NCI-H524 (cell line): ENCODE data around the gene ZDHHC24.

Source experiments
- DNase-seq, 2 experiments: peaks; one replicate each; lab custom pipeline; 2025; lab: John Stamatoyannopoulos, UW

Gene ZDHHC24

DNA sequence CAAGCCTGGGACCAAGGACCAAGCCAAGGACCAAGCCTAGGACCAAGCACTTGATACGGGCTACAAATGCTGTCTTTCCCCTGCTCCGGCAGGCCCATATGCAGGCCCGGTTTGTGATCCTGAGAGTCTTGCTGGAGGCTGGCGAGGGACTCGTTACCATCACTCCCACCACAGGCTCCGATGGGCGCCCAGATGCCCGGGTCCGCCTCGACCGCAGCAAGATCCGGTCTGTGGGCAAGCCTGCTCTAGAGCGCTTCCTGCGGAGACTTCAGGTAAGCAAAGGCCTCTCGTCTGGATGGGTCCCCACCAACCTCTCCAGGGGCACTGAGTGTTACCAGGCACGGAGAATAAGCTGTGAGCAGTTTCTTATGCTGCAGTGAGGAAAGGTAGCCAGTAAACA lies 48.6 kb downstream of the ZDHHC24 start:
- no peak for DNase-seq

DNA sequence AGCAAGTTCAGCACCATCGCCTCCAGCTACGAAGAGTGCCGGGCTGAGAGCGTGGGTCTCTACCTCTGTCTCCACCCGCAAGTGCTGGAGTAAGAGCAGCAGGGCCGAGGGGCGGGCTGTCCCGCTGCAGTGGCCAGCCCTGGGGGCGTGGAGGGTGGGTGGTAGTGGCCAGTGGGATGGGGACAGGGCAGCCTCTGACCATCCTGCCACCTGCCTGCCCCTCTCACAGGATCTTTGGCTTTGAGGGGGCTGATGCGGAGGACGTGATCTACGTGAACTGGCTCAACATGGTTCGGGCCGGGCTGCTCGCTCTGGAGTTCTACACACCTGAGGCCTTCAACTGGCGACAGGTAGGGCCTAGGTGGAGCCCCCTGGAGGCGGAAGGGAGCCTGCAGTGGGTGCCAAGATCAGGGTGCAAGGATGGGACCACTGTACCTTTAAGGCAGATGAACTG lies 50.4 kb downstream of the ZDHHC24 start:
- no peak for DNase-seq

DNA sequence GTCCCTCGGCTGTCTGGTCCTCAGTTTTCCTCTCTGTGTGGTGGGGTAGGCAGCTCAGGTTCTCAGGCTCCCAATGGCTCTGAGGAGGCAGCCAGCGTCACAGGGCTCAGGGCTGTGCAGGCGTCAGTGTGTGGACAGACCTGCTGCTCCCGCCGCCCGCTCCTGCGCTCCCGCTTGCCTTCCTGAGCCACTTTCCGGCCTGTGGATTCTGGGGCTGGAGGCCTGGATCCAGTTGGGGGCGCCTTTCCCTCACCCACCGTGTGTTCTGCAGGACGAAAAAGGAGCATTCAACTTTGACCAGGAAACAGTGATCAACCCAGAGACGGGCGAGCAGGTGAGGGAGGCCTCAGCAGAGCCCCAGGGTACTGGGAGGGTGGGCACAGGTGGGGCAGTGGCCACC lies 50.9 kb downstream of the ZDHHC24 start:
- DNase-seq: peak in 1 of 2 experiments; percentile 5

DNA sequence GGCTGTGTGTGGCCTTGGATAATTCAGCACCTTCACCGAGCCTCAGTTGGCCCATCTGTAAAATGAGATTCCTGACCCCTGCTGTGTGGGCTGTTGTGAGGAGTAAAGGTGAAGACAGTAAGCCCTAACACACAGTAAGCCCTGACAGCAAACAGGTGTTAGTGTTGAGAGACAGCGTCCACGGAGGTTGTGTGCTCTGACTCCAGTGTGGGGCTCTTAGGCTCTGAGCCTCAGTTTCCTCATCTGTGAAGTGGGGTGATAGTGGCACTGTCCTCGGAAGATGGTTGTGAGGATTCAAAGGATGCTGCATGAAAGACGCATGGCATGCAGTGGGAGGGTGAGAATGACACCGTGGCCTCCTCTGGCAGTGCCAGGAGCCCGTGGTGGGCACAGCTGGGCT lies 51.4 kb downstream of the ZDHHC24 start:
- no peak for DNase-seq

DNA sequence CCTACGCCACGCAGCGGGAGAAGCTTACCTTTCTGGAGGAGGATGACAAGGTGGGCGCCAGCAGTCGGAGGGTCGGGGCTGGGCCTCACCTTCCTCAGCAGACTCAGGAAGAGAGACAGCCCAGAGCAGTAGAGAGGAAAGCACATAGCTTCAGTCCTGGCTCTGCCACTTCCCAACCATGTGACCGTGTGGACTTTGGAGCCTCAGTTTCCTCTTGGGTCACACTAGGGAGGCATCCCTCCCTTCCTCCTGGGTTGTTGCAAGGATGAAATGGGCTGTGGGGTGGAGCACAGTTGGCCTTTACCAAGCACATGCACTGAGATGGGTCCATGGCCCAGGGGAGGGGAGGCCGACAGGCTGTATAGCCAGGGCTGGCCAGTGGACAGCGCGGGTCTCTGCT lies 52.7 kb downstream of the ZDHHC24 start:
- no peak for DNase-seq

DNA sequence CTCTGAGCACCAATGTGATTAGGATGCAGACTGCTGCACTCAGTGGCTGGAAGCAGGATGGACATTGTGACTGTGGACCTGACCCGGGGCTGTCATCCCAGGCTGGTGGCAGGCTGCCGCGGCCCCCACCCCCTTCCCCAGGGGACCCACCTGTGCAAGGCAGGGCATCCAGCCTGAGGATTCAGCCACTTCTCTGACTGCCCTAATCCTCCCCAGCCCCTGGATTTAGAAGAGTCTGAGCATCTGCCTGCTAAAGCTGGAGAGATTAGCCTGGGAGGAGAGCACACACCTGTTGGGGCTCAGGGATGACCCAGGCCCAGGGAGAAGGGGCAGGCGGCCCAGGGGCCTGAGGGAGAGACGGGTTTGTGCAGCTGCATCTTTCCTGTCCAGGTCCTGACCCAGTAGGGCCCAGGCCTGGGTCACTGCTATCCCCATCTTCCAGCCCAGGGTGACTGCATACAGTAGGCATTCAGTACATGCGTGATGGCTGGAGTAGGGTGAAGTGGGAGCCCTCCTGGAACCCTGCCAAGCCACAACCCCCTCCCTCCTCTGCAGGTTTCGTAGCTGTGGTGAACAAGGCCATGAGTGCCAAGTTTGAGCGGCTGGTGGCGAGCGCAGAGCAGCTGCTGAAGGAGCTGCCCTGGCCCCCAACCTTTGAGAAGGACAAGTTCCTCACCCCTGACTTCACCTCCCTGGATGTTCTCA lies 53.5 kb downstream of the ZDHHC24 start:
- peak; percentile 69 to 93 for DNase-seq

DNA sequence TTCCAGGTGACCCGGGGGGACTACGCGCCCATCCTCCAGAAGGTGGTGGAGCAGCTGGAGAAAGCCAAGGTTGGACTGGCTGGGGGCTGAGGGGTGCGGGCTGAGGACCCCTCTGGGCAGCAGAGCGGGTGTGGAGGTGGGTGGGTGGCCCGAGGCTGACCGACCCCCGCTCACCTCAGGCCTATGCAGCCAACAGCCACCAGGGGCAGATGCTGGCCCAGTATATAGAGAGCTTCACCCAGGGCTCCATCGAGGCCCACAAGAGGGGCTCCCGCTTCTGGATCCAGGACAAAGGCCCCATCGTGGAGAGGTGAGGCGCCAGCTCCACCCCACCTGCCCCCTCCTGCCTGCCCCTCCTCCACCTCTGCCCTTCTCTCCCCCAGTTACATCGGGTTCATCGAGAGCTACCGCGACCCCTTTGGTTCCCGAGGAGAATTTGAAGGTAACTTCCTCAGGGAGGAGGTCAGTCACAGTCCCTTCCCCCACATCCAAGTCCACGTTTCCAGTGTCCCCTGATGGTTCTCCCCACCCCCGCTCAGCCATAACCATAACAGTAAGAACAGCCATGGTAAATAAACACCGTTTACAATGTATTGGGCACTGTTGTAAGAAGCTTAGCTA lies 54.4 kb downstream of the ZDHHC24 start:
- no peak for DNase-seq

DNA sequence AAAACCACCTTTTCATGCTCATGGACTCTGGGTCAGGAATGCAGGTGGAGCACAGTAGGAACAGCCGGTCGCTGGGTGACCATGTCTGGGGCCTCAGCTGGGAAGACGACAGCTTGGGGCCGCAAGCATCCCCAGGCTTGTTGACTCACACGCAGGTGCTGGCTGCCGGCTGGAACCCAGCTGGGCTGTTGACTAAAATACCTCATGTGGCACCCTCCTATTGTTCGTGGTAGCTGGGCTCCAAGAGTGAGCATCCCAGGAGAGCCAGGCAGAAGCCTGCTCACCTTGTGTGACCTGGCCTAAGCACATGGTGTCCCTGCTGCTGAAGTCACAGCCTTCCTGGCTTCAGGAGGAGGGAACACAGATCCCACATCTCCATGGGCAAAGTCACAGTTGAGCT lies 56.2 kb downstream of the ZDHHC24 start:
- DNase-seq: peak in 1 of 2 experiments; percentile 42

DNA sequence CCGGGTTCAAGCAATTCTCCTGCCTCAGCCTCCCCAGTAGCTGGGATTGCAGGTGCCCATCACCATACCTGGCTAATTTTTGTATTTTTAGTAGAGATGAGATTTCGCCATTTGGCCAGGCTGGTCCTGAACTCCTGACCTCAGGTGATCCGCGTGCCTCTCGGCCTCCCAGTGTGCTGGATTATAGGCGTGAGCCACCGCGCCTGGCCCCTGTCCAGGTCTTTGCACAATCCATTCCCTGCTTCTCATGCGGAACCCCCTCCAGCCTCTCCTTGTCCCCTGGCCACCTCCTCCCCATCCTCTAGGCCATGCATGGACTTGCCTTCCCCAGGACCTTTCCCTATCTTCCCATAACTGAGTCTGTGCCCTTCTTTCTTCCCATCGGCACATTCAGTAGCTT lies 56.9 kb downstream of the ZDHHC24 start:
- no peak for DNase-seq

DNA sequence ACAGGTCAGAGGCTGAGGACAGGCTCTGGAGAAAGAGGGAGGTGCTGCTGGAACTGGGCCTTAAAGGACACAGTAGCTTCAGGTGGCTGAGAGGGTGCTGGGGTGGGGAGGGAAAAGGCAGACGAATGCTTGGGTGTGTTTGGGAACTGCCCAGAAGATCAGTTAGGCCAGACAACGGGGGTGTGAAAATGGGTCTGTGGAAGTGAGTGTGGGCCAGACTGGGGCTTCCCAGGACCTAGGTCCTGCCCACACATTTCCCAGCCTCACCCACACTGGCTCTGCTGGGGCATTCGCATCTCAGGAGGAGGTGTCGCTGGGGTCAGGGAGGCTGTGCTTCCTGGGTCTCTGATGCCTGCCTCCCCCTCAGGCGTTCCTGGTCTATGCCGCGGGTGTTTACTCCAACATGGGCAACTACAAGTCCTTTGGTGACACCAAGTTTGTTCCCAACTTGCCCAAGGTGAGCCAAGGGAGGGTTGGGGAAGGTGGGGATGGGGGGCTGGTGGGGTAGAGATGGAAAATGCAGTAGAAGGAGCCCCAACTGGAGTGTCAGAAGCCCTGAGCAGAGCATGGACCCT lies 61.0 kb downstream of the ZDHHC24 start:
- DNase-seq: no peak

DNA sequence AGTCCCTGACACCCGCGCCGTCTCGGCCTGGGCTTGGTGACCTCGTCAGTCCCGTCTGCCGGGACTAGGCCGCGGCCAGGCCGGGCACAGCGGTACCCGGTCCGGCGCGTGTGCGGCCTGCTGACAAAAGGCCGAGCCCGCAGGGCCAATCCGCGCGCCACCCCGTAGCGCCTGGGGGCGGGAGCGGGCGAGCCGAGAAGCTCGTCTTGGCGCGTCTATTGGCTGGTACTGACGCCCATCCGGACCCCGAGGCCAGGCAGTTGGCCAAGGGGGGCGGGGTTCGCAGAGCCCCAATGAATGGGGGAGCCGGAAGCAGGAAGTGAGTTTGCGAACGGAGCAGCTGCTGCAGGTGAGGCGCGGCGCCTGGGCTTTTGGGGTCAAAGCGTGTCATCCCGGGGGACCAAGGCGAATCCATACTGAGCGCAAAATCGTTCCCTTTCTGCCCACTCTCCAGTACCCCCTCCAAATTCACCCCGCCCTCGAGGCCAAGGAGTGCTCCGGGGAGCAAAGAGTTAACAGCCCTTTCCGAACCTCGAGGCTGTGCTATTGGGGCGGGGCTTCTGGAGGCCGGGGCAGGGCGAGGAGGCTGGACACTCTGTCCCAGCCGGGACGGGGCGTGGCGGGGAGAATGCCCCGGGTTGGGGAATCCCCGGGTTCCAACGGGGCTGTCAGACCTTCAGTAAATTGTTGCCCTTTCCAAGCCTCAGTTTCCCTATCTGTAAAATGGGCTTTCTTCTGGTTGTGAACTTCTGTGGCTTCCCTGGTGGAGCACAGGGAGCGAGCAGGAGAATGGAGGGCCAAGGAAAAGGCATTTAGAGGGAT lies 65.5 kb downstream of the ZDHHC24 start, which contains the start of gene DPP3:
TSS of gene DPP3 (plus strand) at position 318 of the 822 bp plus-strand sequence. CDS start 1,767 bp downstream, outside the sequence.
- DNase-seq: peak; percentile 85 to 94

DNA sequence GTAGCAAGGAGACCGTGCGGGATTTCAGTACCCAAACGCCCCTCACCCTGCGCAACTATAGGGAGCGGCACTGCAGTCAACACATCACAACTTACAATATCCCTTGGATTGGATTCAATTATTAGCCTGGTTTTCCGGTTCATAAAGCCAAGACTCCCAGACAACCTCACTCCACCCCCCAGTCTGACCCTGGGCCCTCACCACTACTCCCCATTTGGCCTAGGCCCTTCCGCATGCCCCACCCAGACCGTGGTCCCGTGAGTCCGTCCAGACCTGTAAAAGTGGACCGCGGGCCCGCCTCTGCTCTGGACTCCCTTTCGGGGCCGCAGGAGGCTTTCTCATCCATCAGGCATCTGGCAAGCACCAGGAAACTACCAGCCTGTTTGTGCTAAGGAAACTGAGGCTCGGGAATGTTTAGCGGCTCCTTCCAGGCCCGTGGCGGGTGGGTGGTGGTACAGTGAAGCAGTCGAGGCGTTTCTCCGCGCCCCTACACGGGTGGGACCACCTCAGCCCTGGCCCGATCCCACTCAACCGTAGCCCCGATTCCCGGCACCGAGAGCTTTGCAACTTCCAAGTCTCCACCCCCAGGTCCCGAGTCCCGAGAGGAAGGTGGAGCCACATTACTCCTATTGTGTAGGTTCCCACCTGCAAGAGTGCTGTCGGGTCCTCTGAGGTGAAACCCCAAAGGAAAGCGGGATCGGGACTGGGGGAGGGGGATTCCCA lies 66.3 kb downstream of the ZDHHC24 start:
- peak in 1 of 2 experiments; percentile 56 for DNase-seq

DNA sequence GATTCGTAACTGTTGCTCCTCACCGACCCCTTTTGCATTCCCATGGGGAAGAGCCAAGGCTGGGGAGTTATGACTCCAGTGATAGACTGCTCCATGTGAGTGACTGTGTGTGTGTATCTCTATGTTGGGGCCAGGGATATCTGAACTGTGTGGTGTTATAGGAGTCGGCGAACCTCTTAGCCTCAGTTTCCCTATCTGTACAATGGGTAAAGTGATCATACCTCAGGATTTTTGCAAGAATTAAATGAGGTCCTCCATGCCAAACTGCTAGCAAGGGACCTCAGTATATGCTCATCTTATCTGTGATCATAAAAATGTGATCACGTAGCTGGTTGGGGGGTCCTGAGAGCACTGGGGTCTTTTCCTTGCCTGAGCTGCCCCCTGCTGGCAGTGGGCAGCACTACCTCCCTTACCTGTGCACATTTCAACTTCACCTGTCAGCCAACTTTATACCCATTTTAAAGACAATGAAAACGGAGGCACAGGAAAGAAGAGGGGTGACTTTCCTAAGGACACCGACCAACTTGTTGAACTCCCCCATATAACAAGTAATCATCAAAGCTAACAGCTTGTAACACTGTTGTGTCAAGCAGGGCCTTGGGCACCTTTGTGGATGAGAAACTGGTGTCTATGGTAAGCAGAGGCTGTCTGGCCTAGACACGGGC lies 67.0 kb downstream of the ZDHHC24 start:
- DNase-seq: peak in 1 of 2 experiments; percentile 44

DNA sequence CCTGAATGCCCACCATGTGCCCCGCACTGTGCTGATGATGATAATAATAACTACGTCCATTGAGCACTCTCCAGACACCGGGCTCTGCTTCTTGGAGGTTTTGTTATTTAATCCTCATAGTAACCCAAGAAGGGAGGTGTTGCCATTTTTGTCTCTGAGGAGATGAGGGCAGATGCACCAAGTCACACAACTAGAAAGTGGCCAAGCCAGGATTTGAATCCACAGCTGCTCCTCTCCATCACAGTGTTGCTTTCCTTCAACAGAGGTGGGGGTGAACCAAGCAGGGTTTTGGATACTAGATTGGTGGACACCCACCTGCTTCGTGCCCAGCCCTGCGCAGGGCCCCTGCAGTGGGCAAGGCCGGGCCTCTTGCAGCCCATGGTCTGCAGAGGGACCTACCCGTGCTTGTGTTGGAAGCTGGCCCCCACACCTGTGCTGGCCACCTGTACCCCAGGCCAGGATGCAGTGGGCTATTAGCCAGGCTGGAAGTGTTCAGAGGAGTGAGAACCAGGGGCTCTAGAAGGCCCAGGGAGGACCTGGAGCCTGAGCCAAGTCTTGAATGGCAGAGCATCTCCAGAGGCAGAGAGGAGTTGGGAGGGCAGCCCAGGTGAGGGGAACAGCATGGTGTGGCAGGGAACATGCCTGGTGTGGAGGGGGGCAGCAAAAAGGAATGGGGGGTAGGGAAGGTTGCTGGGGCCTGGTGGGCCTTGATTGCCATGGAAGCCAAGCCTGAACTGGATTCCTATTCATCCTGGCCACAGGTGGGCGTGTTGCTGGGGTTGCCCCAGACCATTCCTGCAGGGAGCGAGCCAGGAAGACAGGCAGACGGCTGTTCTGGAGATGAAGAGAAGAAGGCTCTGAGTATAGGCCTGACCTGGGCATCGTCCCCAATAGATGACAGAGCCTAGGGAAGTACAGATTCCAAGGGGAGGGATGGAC lies 68.3 kb downstream of the ZDHHC24 start:
- DNase-seq: no peak

DNA sequence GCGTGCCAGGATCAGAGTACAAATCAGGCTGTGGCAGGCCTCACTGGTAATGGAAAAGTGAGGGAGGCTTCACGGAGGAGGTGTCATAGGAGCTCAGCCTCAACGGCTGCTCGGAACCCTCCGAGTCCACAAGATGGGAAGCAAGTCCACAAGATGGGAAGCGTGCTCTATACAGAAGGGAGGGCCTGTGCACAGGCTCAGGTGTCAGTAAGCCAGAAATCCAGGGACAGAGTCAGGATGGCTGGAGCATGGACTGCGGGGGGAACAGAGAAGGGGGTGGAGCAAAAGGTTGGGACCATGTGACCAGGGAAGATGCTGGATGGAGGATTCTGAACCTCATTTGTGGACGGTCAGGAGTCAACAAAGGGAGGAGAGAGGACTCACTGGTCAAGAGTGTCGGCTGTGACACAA lies 69.0 kb downstream of the ZDHHC24 start:
- DNase-seq: no peak

DNA sequence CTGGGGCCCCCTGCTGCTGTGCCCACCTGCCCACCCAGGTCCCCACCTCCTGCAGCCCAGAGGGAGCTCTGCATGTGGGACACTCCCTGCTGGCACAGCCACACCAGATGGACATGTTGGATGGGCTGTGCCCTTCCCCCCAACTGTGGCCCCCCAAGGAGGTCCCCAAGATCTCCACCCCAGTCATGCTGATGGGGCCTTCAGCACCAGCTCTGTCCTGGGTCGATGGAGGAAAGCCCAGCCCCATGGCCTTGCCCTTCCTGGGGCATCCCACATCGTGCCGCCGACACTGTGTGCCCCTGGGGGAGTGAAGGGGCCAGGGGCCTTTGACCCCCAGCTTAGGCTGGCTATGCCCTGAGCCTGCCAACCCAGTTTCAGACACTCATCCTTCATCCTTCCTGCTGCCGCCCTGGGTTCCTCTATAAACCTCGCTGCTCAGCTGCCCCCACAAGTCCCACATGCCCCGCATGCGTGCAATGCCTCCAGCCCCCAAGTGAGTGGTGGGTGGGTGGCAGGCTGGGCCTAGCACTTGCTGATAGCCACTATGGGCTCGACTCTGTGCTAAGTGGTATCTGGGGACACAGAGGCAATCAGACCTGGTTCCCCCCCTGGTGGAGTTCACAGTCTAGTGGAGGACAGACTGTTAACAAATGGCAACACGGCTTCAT lies 69.5 kb downstream of the ZDHHC24 start:
- no peak for DNase-seq

DNA sequence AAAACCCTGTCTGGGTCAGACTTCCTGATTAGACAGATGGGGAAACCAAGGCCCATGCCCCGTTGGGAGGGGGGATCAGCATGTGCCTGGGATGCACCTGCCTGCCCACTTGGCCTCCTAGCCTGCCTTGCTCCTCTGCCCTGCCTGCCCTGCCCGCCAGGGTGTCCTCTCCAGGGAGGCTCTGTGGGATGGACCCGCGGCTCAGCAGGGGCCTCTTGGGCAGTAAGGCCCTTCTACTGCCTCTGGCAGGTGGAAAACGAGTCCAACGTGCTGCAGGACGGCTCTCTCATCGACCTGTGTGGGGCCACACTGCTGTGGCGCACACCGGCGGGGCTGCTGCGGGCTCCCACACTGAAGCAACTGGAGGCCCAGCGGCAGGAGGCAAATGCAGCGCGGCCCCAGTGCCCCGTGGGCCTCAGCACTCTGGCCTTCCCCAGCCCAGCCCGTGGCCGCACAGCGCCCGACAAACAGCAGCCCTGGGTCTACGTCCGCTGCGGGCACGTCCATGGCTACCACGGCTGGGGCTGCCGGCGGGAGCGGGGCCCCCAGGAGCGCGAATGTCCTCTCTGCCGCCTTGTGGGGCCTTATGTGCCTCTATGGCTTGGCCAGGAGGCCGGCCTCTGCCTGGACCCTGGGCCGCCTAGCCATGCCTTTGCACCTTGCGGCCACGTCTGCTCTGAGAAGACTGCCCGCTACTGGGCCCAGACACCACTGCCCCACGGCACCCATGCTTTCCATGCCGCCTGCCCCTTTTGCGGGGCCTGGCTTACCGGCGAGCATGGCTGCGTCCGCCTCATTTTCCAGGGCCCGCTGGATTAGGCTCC lies 70.3 kb downstream of the ZDHHC24 start:
- DNase-seq: no peak
